T-helper 17 cell (primary cell): ENCODE results near the gene ABHD2. TPM values are rescaled to one million over a fixed set of nuclear protein-coding genes. Genes with fewer than 3 reads are reported as not detected.

Experiments
- ATAC-seq: fragments of 150-1000 bp; cut with Tn5 transposase; 2 replicates; pipeline ENCODE4 v1.10.0; 2021; ENCODE audit warnings: mild to moderate bottlenecking, moderate library complexity
- DNase-seq, 3 donors: peaks; one replicate each; pipeline versions ENCODE4 v3.0.0 to v3.0.0-alpha.2; 2020 to 2021
- H3K9me3 ChIP-seq: one replicate; pipeline ENCODE4 v1.7.0; 2013; ENCODE audit warnings: low read length, mild to moderate bottlenecking; ENCODE audit not compliant: control insufficient read depth, poor library complexity, severe bottlenecking
- H3K27ac Mint-ChIP-seq: one replicate; pipeline ENCODE4 v1.8.0; 2022; ENCODE audit warnings: mild to moderate bottlenecking, moderate library complexity, mixed read lengths
- H3K27me3 Mint-ChIP-seq: one replicate; pipeline ENCODE4 v1.8.0; 2022; ENCODE audit warnings: mixed read lengths
- H3K36me3 Mint-ChIP-seq: one replicate; pipeline ENCODE4 v1.8.0; 2022; ENCODE audit warnings: low read depth, mixed read lengths
- H3K4me1 Mint-ChIP-seq: one replicate; pipeline ENCODE4 v1.8.0; 2022; ENCODE audit warnings: mild to moderate bottlenecking, mixed read lengths
- H3K4me3 Mint-ChIP-seq: one replicate; pipeline ENCODE4 v1.8.0; 2022; ENCODE audit warnings: mild to moderate bottlenecking, moderate library complexity, mixed read lengths
- total RNA-seq, 4 donors: library from RNA in 2 of 4; stranded (reverse) in 2 of 4; gene quantifications; one replicate each; pipeline ENCODE4 v1.2.3 and lab custom pipeline; 2022 to 2026

Gene ABHD2
- total RNA-seq, 2 donors from 2014 or later: 55.6 to 58.2 TPM

DNA sequence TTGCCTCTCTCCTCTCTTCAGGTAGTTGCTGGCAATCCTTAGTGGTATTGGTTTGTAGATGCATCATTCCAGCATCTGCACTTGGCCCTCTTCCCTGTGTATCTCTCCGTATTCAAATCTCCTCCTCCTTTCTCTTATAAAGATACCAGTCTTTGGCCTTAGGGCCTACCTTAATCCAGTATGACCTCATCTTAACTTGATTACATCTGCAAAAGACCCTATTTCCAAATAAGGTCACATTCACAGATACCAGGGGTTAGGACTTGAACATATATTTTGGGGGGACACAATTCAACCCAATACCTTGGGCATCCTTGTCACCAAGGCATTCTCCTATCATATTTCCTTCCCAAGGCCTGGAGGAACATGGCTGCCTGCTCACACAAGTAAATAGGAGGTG lies 22.0 kb upstream of the ABHD2 start:
- H3K9me3 ChIP-seq: peaks cover 2% of the 10 kb centered on the region
- Mint-ChIP-seq H3K4me3 (no peak overlapping the region), H3K4me1 (no peaks in the 10 kb centered on the region), H3K27me3 (no peaks in the 10 kb centered on the region), H3K27ac (no peak overlapping the region), H3K36me3 (no peaks in the 10 kb centered on the region)
- ATAC-seq: no peak
- no peak for DNase-seq

DNA sequence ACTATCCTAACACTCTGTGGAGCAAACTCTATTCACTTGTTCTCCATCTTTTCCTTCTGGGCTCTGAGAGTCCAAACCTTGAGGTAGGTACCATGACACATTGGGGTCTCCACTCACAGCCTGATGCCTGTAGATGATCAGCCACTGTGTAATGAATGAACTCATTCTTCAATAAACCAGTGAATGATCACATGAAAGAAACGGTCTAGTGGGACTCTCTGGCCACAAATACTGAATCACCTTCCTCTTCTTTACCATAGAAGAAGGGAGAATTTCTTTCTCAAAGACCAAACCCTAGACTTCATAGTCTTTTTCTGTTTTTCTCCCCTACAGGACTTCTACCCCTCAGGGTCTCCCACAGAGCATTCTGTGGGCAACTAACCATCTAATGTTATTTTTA lies 20.5 kb upstream of the ABHD2 start:
- ATAC-seq (no peak), DNase-seq (no peak)
- peaks cover 2% of the 10 kb centered on the region for H3K9me3 ChIP-seq
- no peaks in the 10 kb centered on the region for H3K27me3 Mint-ChIP-seq
- H3K27ac Mint-ChIP-seq: no peak overlapping the region
- no peak overlapping the region for H3K4me3 Mint-ChIP-seq
- no peaks in the 10 kb centered on the region for H3K36me3 Mint-ChIP-seq
- no peaks in the 10 kb centered on the region for H3K4me1 Mint-ChIP-seq

DNA sequence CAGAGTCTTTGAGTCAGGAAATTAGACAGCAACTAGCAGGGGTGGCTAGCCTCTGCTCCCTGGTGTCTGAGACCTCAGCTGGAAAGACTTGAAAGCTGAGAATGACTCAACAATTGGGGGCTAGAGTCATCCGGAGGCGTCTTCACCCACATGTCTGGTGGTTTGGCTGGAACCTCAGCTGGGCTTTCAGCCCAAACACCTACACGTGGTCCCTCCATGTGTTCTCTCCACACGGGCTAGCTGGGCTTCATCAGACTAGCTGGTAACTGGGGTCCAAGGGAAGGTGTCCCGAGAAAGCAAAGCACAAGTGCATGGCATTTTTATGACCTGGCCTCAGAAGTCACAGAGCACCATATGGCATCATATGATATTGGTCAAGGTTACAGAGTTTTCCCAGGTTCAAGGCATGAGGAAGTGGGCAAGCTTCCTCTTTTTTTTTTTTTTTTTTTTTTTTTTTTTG lies 19.9 kb upstream of the ABHD2 start:
- ATAC-seq: no peak
- no peaks in the 10 kb centered on the region for H3K27me3 Mint-ChIP-seq
- no peak for DNase-seq
- H3K4me3 Mint-ChIP-seq: no peak overlapping the region
- H3K4me1 Mint-ChIP-seq: no peaks in the 10 kb centered on the region
- no peaks in the 10 kb centered on the region for H3K36me3 Mint-ChIP-seq
- no peak overlapping the region for H3K27ac Mint-ChIP-seq
- H3K9me3 ChIP-seq: peaks cover 2% of the 10 kb centered on the region

DNA sequence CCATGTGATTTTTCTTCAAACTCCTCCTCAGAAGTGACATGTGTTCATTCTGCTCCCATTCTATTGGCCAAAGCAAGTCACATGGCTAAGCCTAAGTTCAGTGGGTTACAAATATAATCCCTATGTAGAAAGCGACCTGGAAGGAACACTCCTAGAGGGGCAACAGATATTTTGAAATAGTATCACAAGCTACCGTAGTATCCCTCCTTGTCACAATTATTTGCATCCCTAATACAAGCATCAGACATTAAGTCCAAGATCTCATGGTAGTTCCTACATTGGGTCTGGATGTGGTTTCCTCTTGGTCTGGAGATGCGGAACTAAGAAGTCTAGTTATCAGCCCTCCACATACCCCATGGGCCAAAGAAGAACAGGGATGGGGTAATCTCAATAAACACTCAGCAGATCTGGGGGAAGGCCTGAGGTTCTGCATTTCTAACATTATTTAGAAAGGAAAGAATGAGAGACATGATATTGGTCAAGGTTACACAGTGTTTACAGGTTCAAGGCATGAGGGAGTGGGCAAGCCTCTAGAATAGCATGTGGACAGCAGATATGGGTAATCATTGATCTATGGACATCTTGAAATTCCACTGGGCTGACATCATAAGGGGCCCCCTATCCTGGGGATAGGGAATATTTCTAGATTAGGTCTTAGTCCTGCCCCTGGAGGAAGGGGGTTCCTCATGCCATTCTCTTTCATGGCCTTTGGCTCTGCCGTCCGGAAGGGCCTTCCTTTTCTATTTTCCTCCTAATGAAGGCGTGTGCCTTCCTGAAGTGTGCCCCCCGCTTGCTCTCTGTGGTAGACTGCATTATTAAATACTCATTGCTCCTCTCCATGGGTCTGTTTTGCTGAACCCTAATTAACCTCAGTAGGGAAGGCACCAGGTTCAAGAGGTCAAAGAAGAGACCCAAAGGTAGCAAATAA lies 17.8 kb upstream of the ABHD2 start:
- H3K4me3 Mint-ChIP-seq: no peak overlapping the region
- no peaks in the 10 kb centered on the region for H3K27me3 Mint-ChIP-seq
- ATAC-seq (no peak), DNase-seq (no peak)
- H3K9me3 ChIP-seq: peaks cover 2% of the 10 kb centered on the region
- H3K4me1 Mint-ChIP-seq: no peaks in the 10 kb centered on the region
- H3K27ac Mint-ChIP-seq: no peak overlapping the region
- H3K36me3 Mint-ChIP-seq: no peaks in the 10 kb centered on the region

DNA sequence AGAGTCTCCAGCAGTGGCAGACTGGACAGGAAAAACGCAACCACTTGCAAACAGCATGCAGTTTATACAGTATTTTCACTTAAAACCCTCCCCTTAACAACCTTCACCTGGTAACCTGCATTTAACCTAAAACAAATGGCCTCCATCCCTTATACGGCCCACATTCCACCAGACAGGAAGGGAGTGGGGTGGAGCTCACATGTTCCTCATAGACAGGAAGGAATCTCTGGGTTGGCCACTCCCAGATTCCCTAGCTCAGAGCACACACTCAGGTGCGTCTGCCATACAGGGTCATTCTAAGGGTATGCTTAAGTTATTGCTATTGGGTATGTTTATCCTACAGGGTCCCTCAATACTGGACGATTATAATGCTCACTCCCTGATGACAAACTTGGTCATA lies 16.8 kb upstream of the ABHD2 start:
- no peaks in the 10 kb centered on the region for H3K27me3 Mint-ChIP-seq
- no peaks in the 10 kb centered on the region for H3K36me3 Mint-ChIP-seq
- ATAC-seq (no peak), DNase-seq (no peak)
- H3K9me3 ChIP-seq: no peaks in the 10 kb centered on the region
- H3K4me1 Mint-ChIP-seq: no peaks in the 10 kb centered on the region
- no peak overlapping the region for H3K27ac Mint-ChIP-seq
- no peak overlapping the region for H3K4me3 Mint-ChIP-seq

DNA sequence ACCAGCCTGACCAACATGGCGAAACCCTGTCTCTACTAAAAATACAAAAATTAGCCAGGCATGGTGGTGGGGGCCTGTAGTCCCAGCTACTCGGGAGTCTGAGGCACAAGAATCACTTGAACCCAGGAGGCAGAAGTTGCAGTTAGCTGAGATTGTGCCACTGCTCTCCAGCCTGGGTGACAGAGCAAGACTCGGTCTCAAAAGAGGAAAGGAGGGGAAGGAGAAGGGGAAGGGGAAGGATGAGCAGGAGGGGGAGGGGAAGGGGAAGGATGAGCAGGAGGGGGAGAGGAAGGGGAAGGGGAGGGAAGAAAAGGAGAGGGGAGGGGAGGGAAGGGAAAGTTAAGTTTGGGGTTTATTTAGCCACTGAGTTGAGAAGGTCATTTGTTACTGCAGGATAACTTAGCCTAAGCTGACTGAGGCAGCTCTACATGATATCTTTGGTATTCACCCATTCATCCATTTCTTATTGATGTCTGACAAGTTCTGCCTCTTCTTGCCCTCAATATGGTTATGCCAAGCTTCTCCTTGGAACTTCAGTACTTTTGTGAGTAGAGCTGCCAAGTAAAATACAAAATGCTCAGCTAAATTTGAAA lies 15.9 kb upstream of the ABHD2 start:
- Mint-ChIP-seq H3K27me3 (no peaks in the 10 kb centered on the region), H3K4me1 (no peaks in the 10 kb centered on the region), H3K27ac (no peak overlapping the region), H3K36me3 (no peaks in the 10 kb centered on the region), H3K4me3 (no peak overlapping the region)
- no peak for ATAC-seq
- no peak for DNase-seq
- H3K9me3 ChIP-seq: no peaks in the 10 kb centered on the region

DNA sequence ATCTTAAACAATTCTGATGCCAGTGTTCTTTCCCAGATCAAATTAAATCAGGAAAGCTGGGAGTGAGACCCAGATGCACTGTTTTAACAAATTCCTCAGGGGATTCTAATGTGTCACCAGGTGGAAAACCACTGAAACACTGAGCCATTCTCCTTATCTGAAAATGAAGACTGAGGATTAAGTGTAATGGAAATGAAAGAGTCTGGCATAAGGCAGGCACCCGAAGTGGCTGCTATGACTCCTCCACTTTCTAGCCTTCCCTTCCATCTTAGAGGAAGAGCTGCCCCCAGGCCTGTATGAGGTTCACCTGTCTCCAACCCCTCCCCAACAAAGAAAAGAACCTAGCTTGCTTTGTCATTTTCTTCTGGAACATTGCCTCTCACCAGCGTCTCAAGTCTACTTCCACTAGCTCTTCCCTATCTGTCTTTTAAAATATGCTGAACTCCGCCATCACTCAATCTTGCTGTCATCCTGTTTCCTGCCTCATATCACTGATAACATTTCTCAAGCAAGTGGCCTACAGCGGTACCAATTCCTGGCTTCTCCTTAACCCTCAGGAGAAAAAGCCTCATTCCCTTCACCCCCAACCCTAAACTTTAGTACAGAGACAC lies 13.7 kb upstream of the ABHD2 start:
- no peak overlapping the region for H3K27ac Mint-ChIP-seq
- no peaks in the 10 kb centered on the region for H3K36me3 Mint-ChIP-seq
- ATAC-seq (no peak), DNase-seq (no peak)
- H3K9me3 ChIP-seq: no peaks in the 10 kb centered on the region
- no peak overlapping the region for H3K4me3 Mint-ChIP-seq
- peaks cover 10% of the 10 kb centered on the region for H3K27me3 Mint-ChIP-seq
- no peaks in the 10 kb centered on the region for H3K4me1 Mint-ChIP-seq

DNA sequence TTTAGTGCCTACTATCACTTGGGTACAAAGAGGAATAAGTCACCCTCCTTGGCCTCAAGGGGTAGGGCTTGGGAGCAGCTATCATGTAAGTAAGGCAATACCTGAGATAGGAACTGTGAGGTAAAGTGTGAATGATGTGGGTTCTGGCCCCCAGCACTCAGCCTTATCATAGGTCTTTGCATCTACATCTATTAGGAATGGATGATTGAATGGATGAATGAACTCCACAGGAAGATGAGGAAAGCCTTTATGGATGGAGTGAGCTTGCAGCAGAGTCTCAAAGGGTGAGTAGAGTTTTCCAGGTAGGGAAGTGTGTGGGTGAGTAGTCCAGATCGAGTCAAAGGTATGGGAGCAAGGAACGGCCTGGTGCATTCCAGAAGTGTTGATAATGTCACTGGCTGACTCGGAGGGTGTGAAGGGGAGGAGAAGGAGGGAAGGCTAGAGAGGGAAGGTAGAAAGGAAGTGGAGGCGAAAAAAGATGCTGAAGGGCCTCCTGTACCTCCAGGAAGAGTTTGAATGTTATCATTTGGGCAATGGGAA lies 13.1 kb upstream of the ABHD2 start:
- no peaks in the 10 kb centered on the region for H3K36me3 Mint-ChIP-seq
- H3K27me3 Mint-ChIP-seq: peaks cover 17% of the 10 kb centered on the region
- H3K4me3 Mint-ChIP-seq: no peak overlapping the region
- DNase-seq: no peak
- no peaks in the 10 kb centered on the region for H3K4me1 Mint-ChIP-seq
- H3K9me3 ChIP-seq: no peaks in the 10 kb centered on the region
- no peak overlapping the region for H3K27ac Mint-ChIP-seq
- ATAC-seq: no peak

DNA sequence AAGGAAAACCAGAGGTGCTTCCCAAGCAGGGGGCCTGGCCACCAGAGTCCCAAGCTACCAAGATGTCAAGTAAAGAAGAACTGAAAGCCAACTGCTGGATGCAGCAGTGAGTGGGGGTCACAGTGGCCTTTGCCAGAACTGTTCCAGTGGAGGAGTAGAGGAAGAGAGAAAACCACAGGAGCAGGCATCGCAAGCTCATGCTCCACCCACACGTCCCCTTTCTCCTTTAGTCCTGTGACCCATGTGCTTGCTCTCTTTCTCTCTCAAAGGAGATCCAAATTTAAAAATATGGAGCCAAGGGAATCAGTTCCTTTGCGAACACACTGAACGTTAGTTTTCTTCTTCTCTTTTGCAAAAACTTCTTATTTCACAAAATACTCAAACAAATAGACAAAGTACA lies 12.4 kb upstream of the ABHD2 start:
- ATAC-seq (no peak), DNase-seq (no peak)
- no peaks in the 10 kb centered on the region for H3K36me3 Mint-ChIP-seq
- H3K27me3 Mint-ChIP-seq: peaks cover 20% of the 10 kb centered on the region
- no peaks in the 10 kb centered on the region for H3K4me1 Mint-ChIP-seq
- no peaks in the 10 kb centered on the region for H3K9me3 ChIP-seq
- H3K4me3 Mint-ChIP-seq: no peak overlapping the region
- no peak overlapping the region for H3K27ac Mint-ChIP-seq

DNA sequence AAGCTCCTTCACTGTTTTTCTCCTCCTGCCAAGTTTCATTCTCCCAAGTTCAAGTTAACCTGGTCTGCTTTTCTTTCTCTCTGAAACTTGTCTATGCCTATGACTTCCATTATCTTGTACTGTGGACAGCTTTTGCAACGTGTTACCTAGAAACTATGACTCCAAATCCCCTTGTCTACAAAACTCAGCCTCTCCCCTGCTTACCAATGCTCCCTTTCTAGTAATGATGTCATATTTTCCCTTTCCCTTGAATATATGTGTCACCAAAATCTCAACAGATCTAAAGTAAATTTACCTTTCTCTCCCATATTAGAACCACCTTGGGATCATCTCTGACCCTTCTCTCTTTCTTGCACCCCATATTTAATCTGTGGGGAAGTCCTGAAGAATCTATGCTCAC lies 10.5 kb upstream of the ABHD2 start:
- no peak for DNase-seq
- no peak for ATAC-seq
- H3K27me3 Mint-ChIP-seq: peaks cover 20% of the 10 kb centered on the region
- no peak overlapping the region for H3K27ac Mint-ChIP-seq
- H3K4me1 Mint-ChIP-seq: no peaks in the 10 kb centered on the region
- no peaks in the 10 kb centered on the region for H3K9me3 ChIP-seq
- no peaks in the 10 kb centered on the region for H3K36me3 Mint-ChIP-seq
- no peak overlapping the region for H3K4me3 Mint-ChIP-seq

DNA sequence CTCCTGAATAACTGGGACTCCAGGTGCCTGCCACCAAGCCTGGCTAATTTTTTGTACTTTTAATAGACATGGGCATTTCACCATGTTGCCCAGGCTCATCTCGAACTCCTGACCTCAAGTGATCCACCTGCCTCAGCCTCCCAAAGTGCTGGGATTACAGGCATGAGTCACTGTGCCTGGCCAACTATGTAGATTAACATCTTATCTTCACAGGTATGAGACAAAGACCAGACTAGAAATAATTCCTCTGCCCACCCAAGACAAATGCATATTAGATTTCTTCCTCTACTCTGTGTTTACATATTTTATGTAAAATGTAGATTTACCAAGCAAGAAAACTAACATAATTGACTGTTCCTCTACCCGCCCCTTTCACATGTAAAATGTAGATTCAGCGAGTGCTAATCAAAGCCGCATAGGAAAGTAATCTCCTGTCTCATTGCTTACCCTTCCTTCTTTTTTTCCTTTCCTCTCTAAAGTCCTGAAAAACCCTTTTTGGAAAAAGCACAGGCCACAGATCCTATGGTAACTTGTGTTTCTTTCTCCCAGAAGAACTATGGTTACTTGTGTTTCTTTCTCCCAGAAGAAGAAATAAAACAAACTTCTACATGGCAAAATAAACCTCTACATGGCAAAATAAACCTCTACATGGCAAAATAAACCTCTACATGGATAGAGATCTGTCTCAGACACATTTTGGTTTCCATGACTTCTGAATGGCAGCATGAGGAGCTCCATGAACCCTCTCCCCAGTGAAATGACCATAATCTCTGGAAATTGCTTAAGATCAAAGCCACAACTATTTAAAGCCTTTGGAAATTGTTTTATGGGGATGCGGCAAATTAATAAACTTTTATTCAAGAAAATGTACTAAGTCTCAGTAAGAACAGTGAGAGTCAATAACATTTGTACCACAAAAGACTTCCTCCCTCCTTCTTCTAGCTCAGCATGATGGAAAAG lies 9.1 kb upstream of the ABHD2 start:
- Mint-ChIP-seq H3K27ac (no peak overlapping the region), H3K27me3 (peaks cover 20% of the 10 kb centered on the region), H3K36me3 (no peaks in the 10 kb centered on the region), H3K4me3 (no peak overlapping the region), H3K4me1 (no peaks in the 10 kb centered on the region)
- ATAC-seq: no peak
- H3K9me3 ChIP-seq: no peaks in the 10 kb centered on the region
- DNase-seq: no peak

DNA sequence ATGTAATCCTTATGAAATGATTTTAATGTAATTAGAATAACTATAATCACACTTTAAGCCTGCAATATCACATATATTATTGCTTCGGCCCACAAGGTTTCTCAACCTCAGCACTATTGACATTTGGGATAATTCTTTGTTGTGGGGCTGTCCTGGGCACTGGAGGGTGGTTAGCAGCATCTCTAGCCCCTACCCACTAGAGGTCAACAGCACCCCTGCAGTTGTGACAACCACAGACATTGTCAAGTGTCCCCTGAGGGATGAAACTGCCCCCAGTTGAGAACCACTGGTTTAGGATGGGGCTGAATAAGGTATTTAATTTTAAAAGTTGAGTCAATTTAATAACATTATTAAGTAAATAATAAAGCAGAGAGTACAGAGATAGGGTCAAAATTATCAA lies 6.4 kb upstream of the ABHD2 start:
- Mint-ChIP-seq H3K4me3 (no peak overlapping the region), H3K27me3 (peaks cover 20% of the 10 kb centered on the region), H3K27ac (no peak overlapping the region), H3K36me3 (no peaks in the 10 kb centered on the region), H3K4me1 (no peaks in the 10 kb centered on the region)
- H3K9me3 ChIP-seq: no peaks in the 10 kb centered on the region
- DNase-seq (no peak), ATAC-seq (no peak)
